H9 (cell line): ENCODE measurements around the gene DCC. TPM values are rescaled to one million over a fixed set of nuclear protein-coding genes. Genes with fewer than 3 reads are reported as not detected.

Source experiments
- DNase-seq: peaks from one replicate; pipeline ENCODE4 v3.0.0-alpha.2; 2017
- H2AFZ ChIP-seq: one replicate; pipeline ENCODE4 v1.6.1; 2013; ENCODE audit warnings: mild to moderate bottlenecking, low read length, control low read depth, moderate library complexity
- H2AK5ac ChIP-seq: 2 replicates; pipeline ENCODE4 v1.6.1; 2013; ENCODE audit warnings: low read length, control low read depth, mixed read lengths; ENCODE audit not compliant: insufficient read length
- H2BK120ac ChIP-seq: one replicate; pipeline ENCODE4 v1.6.1; 2013; ENCODE audit warnings: low read depth, mild to moderate bottlenecking, low read length, control low read depth, inconsistent platforms; ENCODE audit not compliant: poor library complexity, severe bottlenecking
- H2BK12ac ChIP-seq: 2 replicates; pipeline ENCODE4 v1.6.1; 2013; ENCODE audit warnings: low read length, control low read depth, mixed read lengths, low read depth; ENCODE audit not compliant: insufficient read length
- H2BK15ac ChIP-seq: 2 replicates; pipeline ENCODE4 v1.6.1; 2013; ENCODE audit warnings: low read depth, low read length, control low read depth
- H2BK20ac ChIP-seq: one replicate; pipeline ENCODE4 v1.6.1; 2013; ENCODE audit warnings: low read depth, mild to moderate bottlenecking, low read length, control low read depth, inconsistent platforms; ENCODE audit not compliant: poor library complexity, severe bottlenecking
- H2BK5ac ChIP-seq: 2 replicates; pipeline ENCODE4 v1.6.1; 2013; ENCODE audit warnings: low read length, control low read depth, mixed read lengths; ENCODE audit not compliant: insufficient read length
- H3K14ac ChIP-seq: 2 replicates; pipeline ENCODE4 v1.6.1; 2013; ENCODE audit warnings: low read length, control low read depth; ENCODE audit not compliant: insufficient read depth
- H3K18ac ChIP-seq: 2 replicates; pipeline ENCODE4 v1.6.1; 2013; ENCODE audit warnings: low read depth, mild to moderate bottlenecking, mixed read lengths, low read length, control low read depth; ENCODE audit not compliant: insufficient read length
- H3K23ac ChIP-seq: 2 replicates; pipeline ENCODE4 v1.6.1; 2013; ENCODE audit warnings: low read length, control low read depth, mixed read lengths, low read depth; ENCODE audit not compliant: insufficient read length
- H3K23me2 ChIP-seq: 2 replicates; pipeline ENCODE4 v1.6.1; 2013; ENCODE audit warnings: low read depth, mild to moderate bottlenecking, mixed read lengths, low read length, control low read depth; ENCODE audit not compliant: insufficient read length, poor library complexity, severe bottlenecking
- H3K27ac ChIP-seq: 2 replicates; pipeline ENCODE4 v1.5.1; 2013; ENCODE audit warnings: low read length, control low read depth, mixed read lengths, low read depth; ENCODE audit not compliant: insufficient read length
- H3K27me3 ChIP-seq: 2 replicates; pipeline ENCODE4 v1.6.1; 2013; ENCODE audit warnings: low read length, control low read depth, inconsistent platforms; ENCODE audit not compliant: insufficient read depth
- H3K4ac ChIP-seq: 2 replicates; pipeline ENCODE4 v1.6.1; 2013; ENCODE audit warnings: low read depth, mild to moderate bottlenecking, control low read depth, inconsistent platforms, low read length, moderate library complexity
- H3K4me1 ChIP-seq: 2 replicates; pipeline ENCODE4 v1.6.1; 2013; ENCODE audit warnings: low read length, control low read depth, inconsistent platforms; ENCODE audit not compliant: insufficient read depth
- H3K4me2 ChIP-seq: 2 replicates; pipeline ENCODE4 v1.6.1; 2013; ENCODE audit warnings: low read length, control low read depth, mixed read lengths; ENCODE audit not compliant: insufficient read length, insufficient read depth
- H3K56ac ChIP-seq: 2 replicates; pipeline ENCODE4 v1.6.1; 2013; ENCODE audit warnings: low read depth, mild to moderate bottlenecking, mixed read lengths, low read length, control low read depth; ENCODE audit not compliant: insufficient read length
- H3K79me1 ChIP-seq: 2 replicates; pipeline ENCODE4 v1.6.1; 2013; ENCODE audit warnings: low read depth, mild to moderate bottlenecking, moderate library complexity, low read length, control low read depth, inconsistent platforms; ENCODE audit not compliant: insufficient read depth, poor library complexity, severe bottlenecking
- H3K79me2 ChIP-seq: 2 replicates; pipeline ENCODE4 v1.6.1; 2013; ENCODE audit warnings: low read length, control low read depth, inconsistent platforms; ENCODE audit not compliant: insufficient read depth
- H3K9ac ChIP-seq: 2 replicates; pipeline ENCODE4 v1.6.1; 2013; ENCODE audit warnings: low read length, control low read depth, mixed read lengths; ENCODE audit not compliant: insufficient read length; ENCODE audit errors: extremely low read depth
- H3K9me3 ChIP-seq: one replicate; pipeline ENCODE4 v1.6.1; 2013; ENCODE audit warnings: low read depth, low read length, inconsistent platforms; ENCODE audit not compliant: control insufficient read depth
- H3T11ph ChIP-seq: one replicate; pipeline ENCODE4 v1.6.1; 2013; ENCODE audit warnings: mild to moderate bottlenecking, low read length, control low read depth, inconsistent platforms
- H4K20me1 ChIP-seq: one replicate; pipeline ENCODE4 v1.6.1; 2013; ENCODE audit not compliant: control insufficient read depth, insufficient read length, insufficient read depth
- H4K5ac ChIP-seq: 2 replicates; pipeline ENCODE4 v1.6.1; 2013; ENCODE audit warnings: low read depth, mild to moderate bottlenecking, mixed read lengths, low read length, control low read depth; ENCODE audit not compliant: insufficient read length
- H4K8ac ChIP-seq: replicated peaks from 2 replicates; pipeline ENCODE4 v1.6.1; 2013; ENCODE audit warnings: low read length, control low read depth, mixed read lengths, low read depth; ENCODE audit not compliant: insufficient read length
- H4K91ac ChIP-seq: 2 replicates; pipeline ENCODE4 v1.6.1; 2013; ENCODE audit warnings: low read depth, mild to moderate bottlenecking, moderate library complexity, mixed read lengths, low read length, control low read depth; ENCODE audit not compliant: insufficient read length
- H3K27ac Mint-ChIP-seq, 3 experiments: 2 replicates in 2 of 3; 3 replicates in 1 of 3; pipeline ENCODE4 v1.8.0; 2020 to 2021; ENCODE audit warnings: mixed read lengths in 3 of 3, mild to moderate bottlenecking in 1 of 3, moderate library complexity in 1 of 3
- H3K27me3 Mint-ChIP-seq: 2 replicates; pipeline ENCODE4 v1.8.0; 2021; ENCODE audit warnings: low read depth, mild to moderate bottlenecking, moderate library complexity, mixed read lengths
- H3K36me3 Mint-ChIP-seq, 3 experiments: 2 replicates in 2 of 3; 3 replicates in 1 of 3; pipeline ENCODE4 v1.8.0; 2020 to 2021; ENCODE audit warnings: low read depth in 3 of 3, mixed read lengths in 3 of 3; ENCODE audit not compliant: insufficient read depth in 1 of 3
- H3K4me1 Mint-ChIP-seq, 2 experiments: 2 replicates each; pipeline ENCODE4 v1.8.0; 2020; ENCODE audit warnings: mixed read lengths in 2 of 2
- H3K4me3 Mint-ChIP-seq, 2 experiments: 2 replicates in 1 of 2; 3 replicates in 1 of 2; pipeline ENCODE4 v1.8.0; 2020 to 2021; ENCODE audit warnings: mild to moderate bottlenecking in 2 of 2, mixed read lengths in 2 of 2, moderate library complexity in 1 of 2
- H3K9me3 Mint-ChIP-seq, 2 experiments: 2 replicates in 1 of 2; 3 replicates in 1 of 2; pipeline ENCODE4 v1.8.0; 2020; ENCODE audit warnings: mild to moderate bottlenecking in 2 of 2, mixed read lengths in 2 of 2, moderate library complexity in 1 of 2
- CTCF ChIP-seq: fragments of 200-600 bp; sonication (generic); conservative IDR thresholded peaks from 3 replicates; pipeline ENCODE4 v1.8.0; 2021; ENCODE audit warnings: antibody characterized with exemption, mild to moderate bottlenecking
- WGBS: extraction: QIAGEN DNeasy Blood & Tissue Kit; methylation state at CpG from one replicate; pipeline ENCODE4 v1.1.7; 2013; ENCODE audit warnings: missing lambda C conversion rate, low lambda C conversion rate, mixed read lengths; ENCODE audit not compliant: insufficient read length; ENCODE audit errors: extremely low coverage; 5-methylcytosine and 5-hydroxymethylcytosine counted together
- total RNA-seq: library from RNA; stranded (reverse); gene quantifications from 2 replicates; pipeline ENCODE4 v1.2.1, GENCODE V29; 2021

DCC gene
- total RNA-seq, 1 experiment from 2014 or later, result 0.35 TPM

GRCh38 chr18:52486052-52486451 lies 146.1 kb downstream of the DCC start:
- Mint-ChIP-seq H3K4me1 (no peaks in the 10 kb centered on the region), H3K9me3 (no peaks in the 10 kb centered on the region), H3K36me3 (no peaks in the 10 kb centered on the region), H3K27me3 (peaks cover 4% of the 10 kb centered on the region), H3K4me3 (no peak overlapping the region), H3K27ac (no peak overlapping the region)
- H4K8ac ChIP-seq, result no peak overlapping the region
- H2AK5ac ChIP-seq, result no peak overlapping the region
- no peak overlapping the region for H3K23ac ChIP-seq
- H3K79me1 ChIP-seq, result no peaks in the 10 kb centered on the region
- H3K9ac ChIP-seq, result no peak overlapping the region
- H4K20me1 ChIP-seq, result no peaks in the 10 kb centered on the region
- H2BK120ac ChIP-seq, result no peak overlapping the region
- H3K14ac ChIP-seq, result no peak overlapping the region
- no peak overlapping the region for H3K18ac ChIP-seq
- H2BK15ac ChIP-seq, result no peak overlapping the region
- no CpG with 5 or more reads among the region's 6 CpGs for WGBS
- no peak for TF ChIP-seq CTCF
- H3K23me2 ChIP-seq, result no peaks in the 10 kb centered on the region
- no peak overlapping the region for H3K27ac ChIP-seq
- H2AFZ ChIP-seq, result no peak overlapping the region
- H3K4me2 ChIP-seq, result no peak overlapping the region
- H3K56ac ChIP-seq, result no peak overlapping the region
- H3K9me3 ChIP-seq, result no peaks in the 10 kb centered on the region
- DNase-seq, result no peak
- H3K79me2 ChIP-seq, result no peaks in the 10 kb centered on the region
- no peak overlapping the region for H2BK20ac ChIP-seq
- no peak overlapping the region for H4K91ac ChIP-seq
- H3K4me1 ChIP-seq, result no peaks in the 10 kb centered on the region; the same call in 1 of the 2 replicates
- no peak overlapping the region for H4K5ac ChIP-seq
- H2BK12ac ChIP-seq, result no peak overlapping the region
- no peaks in the 10 kb centered on the region for H3K27me3 ChIP-seq
- H3K4ac ChIP-seq, result no peak overlapping the region
- no peak overlapping the region for H2BK5ac ChIP-seq
- no peak overlapping the region for H3T11ph ChIP-seq
